Adrenal gland (tissue), 12 donors: ENCODE data around the gene AGK. TPM values are rescaled to one million over a fixed set of nuclear protein-coding genes. Genes with fewer than 3 reads are reported as not detected.

Experiments used
- DNase-seq, 7 donors: peaks; one replicate each; pipeline ENCODE4 v3.0.0-alpha.2; 2019 to 2020
- H3K27ac ChIP-seq, 5 donors: fragments of 200-600 bp; sonication (generic) in 4 of 5; 1 replicate in 3 of 5; 2 replicates in 2 of 5; pipeline versions ENCODE4 v1.5.1 to v1.8.0; 2016 to 2020; ENCODE audit warnings: mild to moderate bottlenecking in 1 of 5
- H3K27me3 ChIP-seq: fragments of 200-600 bp; 2 replicates; pipeline ENCODE4 v1.8.0; 2021
- H3K36me3 ChIP-seq, 2 donors: fragments of 200-600 bp; replicated peaks in 1 of 2; 1 replicate in 1 of 2; 2 replicates in 1 of 2; pipeline versions ENCODE4 v1.5.1 to v1.8.0; 2018 to 2022
- H3K4me1 ChIP-seq, 2 donors: fragments of 200-600 bp; replicated peaks in 1 of 2; 1 replicate in 1 of 2; 2 replicates in 1 of 2; pipeline versions ENCODE4 v1.5.1 to v1.8.0; 2018 to 2021
- H3K4me3 ChIP-seq, 4 donors: fragments of 200-600 bp; sonication (generic) in 3 of 4; one replicate each; pipeline ENCODE4 v1.5.1; 2016 to 2018
- H3K9me3 ChIP-seq, 3 donors: fragments of 200-600 bp; sonication (generic) in 1 of 3; replicated peaks in 1 of 3; 1 replicate in 2 of 3; 2 replicates in 1 of 3; pipeline versions ENCODE4 v1.5.1 to v1.8.0; 2016 to 2021
- POLR2A ChIP-seq, 2 donors: fragments of 450-650 bp; IDR thresholded peaks; one replicate each; pipeline ENCODE4 v1.6.1; 2017; ENCODE audit warnings: antibody characterized with exemption in 2 of 2, mild to moderate bottlenecking in 2 of 2, moderate library complexity in 1 of 2
- WGBS, 4 donors: extraction: QIAGEN DNeasy Blood & Tissue Kit in 2 of 4; methylation state at CpG; one replicate each; pipeline versions ENCODE4 v1.1.5 to v1.1.7; 2013 to 2017; 5-methylcytosine and 5-hydroxymethylcytosine counted together
- intact Hi-C, 2 donors: fragments of 100-400 bp; cut with DNase I; formaldehyde crosslinking; loops; one replicate each; pipeline versions ENCODE4 v1.14.1 to v1.15.0; 2022 to 2023
- polyA plus RNA-seq, 3 donors: library from polyadenylated mRNA; stranded (reverse); fragments of 200-250 nt in 2 of 3; fragments of 350-450 nt in 1 of 3; fragmentation: Illumina TruSeq in 1 of 3; extraction: RNeasy Lipid Tissue Mini Kit (QIAGEN cat#74804) in 1 of 3; gene quantifications; one replicate each; pipeline ENCODE4 v1.2.3, GENCODE V29; 2013 to 2014
- total RNA-seq, 9 donors: library from RNA; depleted of rRNA in 4 of 9; stranded (reverse); fragments of >200 nt in 4 of 9; fragments of 120-200 nt in 1 of 9; fragmentation: NEBNext Ultra II Directional in 1 of 9; extraction: Animal tissue kit (Norgen Biotek cat#: 25700) in 1 of 9; gene quantifications; one replicate each; pipeline versions ENCODE4 v1.1.0 to v1.2.4, GENCODE V29; 2013 to 2023
- TF ChIP-seq, protein P1 (sequence below), 6 experiments: fragments of 450-650 bp in 4 of 6; fragments of 200-600 bp in 2 of 6; sonication (generic) in 1 of 6; IDR thresholded peaks; 1 replicate in 5 of 6; 2 replicates in 1 of 6; pipeline versions ENCODE4 v1.5.1 to v1.8.0; 2016 to 2021; ENCODE audit warnings: antibody characterized with exemption in 6 of 6, mild to moderate bottlenecking in 2 of 6, moderate library complexity in 1 of 6
- donor health status: healthy with polysubstance abuse.
- donor health status: Bipolar disorder and iron deficiency.
- donor health status: DM: yes; HTN: yes; CAD: no.
- donor health status: DM: no; HTN: no; CAD: no.
- donor health status: DM: no; HTN: no; CAD: no.
- donor health status: DM: yes; HTN: yes; CAD: no.

The AGK gene
- total and polyA plus RNA-seq, 12 donors, result 11.1 to 89.9 (median 28.3) TPM

DNA sequence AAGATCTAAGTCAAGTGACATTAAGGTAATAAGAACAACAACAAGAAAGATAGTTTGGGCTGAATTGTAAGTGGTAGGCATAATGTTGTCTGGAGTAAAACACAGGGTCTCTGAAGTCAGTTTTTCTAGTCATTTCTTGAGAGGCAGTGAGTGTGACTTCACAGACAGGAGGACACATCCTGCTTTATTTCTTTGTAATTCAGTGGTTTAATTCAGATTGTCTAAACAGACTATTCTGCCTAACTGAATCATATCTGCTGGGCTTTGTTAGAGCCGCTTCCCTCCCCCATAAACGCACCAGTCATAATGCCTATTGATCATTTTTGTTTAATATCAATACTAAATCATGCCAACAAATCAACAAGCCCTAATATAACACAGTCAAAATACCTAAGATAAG lies 46.8 kb downstream of the AGK start:
- no peak for DNase-seq
- intact Hi-C loops, result no loop called here
- H3K27me3 ChIP-seq, result no peaks in the 10 kb centered on the region
- no peaks in the 10 kb centered on the region for H3K9me3 ChIP-seq
- no peak overlapping the region for H3K27ac ChIP-seq
- no peaks in the 10 kb centered on the region for H3K36me3 ChIP-seq
- 91 to 100% (median 96%) methylated on average over 2 of the region's 2 CpGs for WGBS, 4 donors
- H3K4me3 ChIP-seq, result no peak overlapping the region
- H3K4me1 ChIP-seq, result no peaks in the 10 kb centered on the region
- TF ChIP-seq, protein P1, sequence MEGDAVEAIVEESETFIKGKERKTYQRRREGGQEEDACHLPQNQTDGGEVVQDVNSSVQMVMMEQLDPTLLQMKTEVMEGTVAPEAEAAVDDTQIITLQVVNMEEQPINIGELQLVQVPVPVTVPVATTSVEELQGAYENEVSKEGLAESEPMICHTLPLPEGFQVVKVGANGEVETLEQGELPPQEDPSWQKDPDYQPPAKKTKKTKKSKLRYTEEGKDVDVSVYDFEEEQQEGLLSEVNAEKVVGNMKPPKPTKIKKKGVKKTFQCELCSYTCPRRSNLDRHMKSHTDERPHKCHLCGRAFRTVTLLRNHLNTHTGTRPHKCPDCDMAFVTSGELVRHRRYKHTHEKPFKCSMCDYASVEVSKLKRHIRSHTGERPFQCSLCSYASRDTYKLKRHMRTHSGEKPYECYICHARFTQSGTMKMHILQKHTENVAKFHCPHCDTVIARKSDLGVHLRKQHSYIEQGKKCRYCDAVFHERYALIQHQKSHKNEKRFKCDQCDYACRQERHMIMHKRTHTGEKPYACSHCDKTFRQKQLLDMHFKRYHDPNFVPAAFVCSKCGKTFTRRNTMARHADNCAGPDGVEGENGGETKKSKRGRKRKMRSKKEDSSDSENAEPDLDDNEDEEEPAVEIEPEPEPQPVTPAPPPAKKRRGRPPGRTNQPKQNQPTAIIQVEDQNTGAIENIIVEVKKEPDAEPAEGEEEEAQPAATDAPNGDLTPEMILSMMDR (IDR thresholded peaks at IDR 0.05), result no peak
- TF ChIP-seq POLR2A (IDR thresholded peaks at IDR 0.05), result no peak

GRCh38 chr7:141598408-141598807 lies 47.2 kb downstream of the AGK start:
- no peaks in the 10 kb centered on the region for H3K36me3 ChIP-seq
- no peaks in the 10 kb centered on the region for H3K4me1 ChIP-seq
- intact Hi-C loops, result no loop called here
- H3K9me3 ChIP-seq, result no peaks in the 10 kb centered on the region
- no peak for DNase-seq
- no peaks in the 10 kb centered on the region for H3K27me3 ChIP-seq
- no peak overlapping the region for H3K27ac ChIP-seq
- no peak for TF ChIP-seq POLR2A (IDR thresholded peaks at IDR 0.05)
- TF ChIP-seq, protein P1 (IDR thresholded peaks at IDR 0.05), result no peak
- H3K4me3 ChIP-seq, result no peak overlapping the region
- 94 to 100% (median 99%) methylated on average over 2 of the region's 2 CpGs for WGBS, 4 donors

DNA sequence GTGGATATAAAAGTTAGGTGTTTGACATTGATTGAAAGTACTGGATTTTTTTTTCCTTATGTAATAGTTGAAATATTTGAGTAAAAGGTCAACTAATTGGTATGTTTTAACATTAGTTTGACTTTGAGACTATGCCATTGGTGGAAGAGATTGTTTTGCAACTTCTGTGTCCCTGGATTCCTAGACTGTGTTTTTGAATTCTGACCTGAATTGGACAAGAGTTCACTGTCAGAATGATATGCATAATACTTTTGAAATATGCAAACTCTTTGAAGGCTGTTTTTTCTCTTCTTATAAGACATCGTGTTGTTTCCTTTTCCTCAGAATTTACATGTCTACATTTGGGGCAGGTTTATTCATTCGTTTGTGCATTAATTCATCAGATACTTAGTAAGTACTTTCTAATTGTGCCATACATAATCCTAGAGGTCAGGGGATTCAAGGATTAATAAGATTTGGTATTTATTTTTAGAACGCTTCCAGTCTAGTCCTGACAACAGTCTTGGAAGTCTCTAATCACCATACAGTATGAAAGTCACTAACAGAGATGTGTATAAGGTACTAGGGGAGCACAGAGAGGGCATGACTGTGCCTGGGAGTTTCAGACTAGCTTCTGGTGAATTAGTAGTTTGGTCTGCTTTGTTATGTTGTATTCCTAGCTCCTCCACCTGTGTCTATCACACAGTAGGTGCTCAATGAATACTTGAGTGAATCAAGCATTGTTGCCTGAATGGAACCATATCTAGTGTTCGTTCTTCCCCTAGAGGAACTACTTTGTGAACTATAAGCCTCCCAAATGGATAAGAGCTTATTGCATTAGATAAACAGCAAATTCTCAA lies 49.2 kb downstream of the AGK start:
- no peak for DNase-seq
- Histone ChIP-seq H3K9me3 (no peaks in the 10 kb centered on the region), H3K4me1 (no peaks in the 10 kb centered on the region), H3K27ac (no peak overlapping the region), H3K4me3 (no peak overlapping the region), H3K27me3 (no peaks in the 10 kb centered on the region), H3K36me3 (no peaks in the 10 kb centered on the region)
- 69 to 79% (median 77%) methylated on average over 4 of the region's 4 CpGs for WGBS, 4 donors
- TF ChIP-seq, protein P1 (IDR thresholded peaks at IDR 0.05), result no peak
- intact Hi-C loops, result no loop called here

DNA sequence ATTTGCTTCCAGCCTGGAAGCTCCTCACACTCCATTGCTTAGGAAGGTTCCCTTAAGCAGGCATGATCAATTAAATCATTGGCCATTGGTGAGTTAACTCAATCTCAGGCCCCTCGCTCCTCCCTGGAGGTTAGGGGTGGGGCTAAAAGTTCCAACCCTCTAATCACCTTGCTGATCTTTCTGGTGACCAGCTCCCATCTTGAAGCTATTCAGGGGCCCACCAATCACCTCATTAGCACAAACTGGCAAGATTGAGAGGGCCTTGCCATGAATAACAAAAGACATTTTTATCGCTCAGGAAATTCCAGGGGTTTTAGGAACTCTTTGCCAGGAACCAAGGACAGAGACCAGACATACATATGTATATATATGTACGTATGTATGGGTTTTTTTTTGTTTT lies 58.4 kb downstream of the AGK start:
- Histone ChIP-seq H3K4me3 (no peak overlapping the region), H3K9me3 (no peaks in the 10 kb centered on the region), H3K27me3 (no peaks in the 10 kb centered on the region), H3K27ac (no peak overlapping the region), H3K36me3 (peaks cover 0 to 8% of the 10 kb centered on the region in 2 donors), H3K4me1 (no peaks in the 10 kb centered on the region)
- intact Hi-C loops, result no loop called here
- no peak for DNase-seq
- no peak for TF ChIP-seq POLR2A (IDR thresholded peaks at IDR 0.05)
- TF ChIP-seq, protein P1 (IDR thresholded peaks at IDR 0.05), result no peak
- WGBS, 4 donors, result 93 to 97% (median 95%) methylated on average over 3 of the region's 3 CpGs
